GM06990 (cell line): Measurements from ENCODE around the gene ATOH8.

Source experiments
- DNase-seq: peaks from one replicate; pipeline ENCODE4 v3.0.0-alpha.2; 2011; ENCODE audit not compliant: insufficient read length; ENCODE audit errors: extremely low read depth
- H3K27me3 ChIP-seq: replicated peaks from 2 replicates; pipeline ENCODE4 v1.6.0; 2011; ENCODE audit warnings: low read length; ENCODE audit not compliant: control insufficient read depth, insufficient read depth
- H3K36me3 ChIP-seq: 2 replicates; pipeline ENCODE4 v1.5.1; 2011; ENCODE audit warnings: low read length; ENCODE audit not compliant: control insufficient read depth, insufficient read depth
- H3K4me3 ChIP-seq: replicated peaks from 2 replicates; pipeline ENCODE4 v1.5.1; 2011; ENCODE audit warnings: low read depth, mild to moderate bottlenecking, control low read depth, low read length
- TF ChIP-seq, protein P1 (sequence below): IDR thresholded peaks from 2 replicates; pipeline ENCODE4 v1.5.1; 2011; ENCODE audit warnings: low read length, control low read depth, mild to moderate bottlenecking, inconsistent platforms; ENCODE audit not compliant: insufficient read depth, poor library complexity, severe bottlenecking

Gene ATOH8

GRCh38 chr2:85830645-85831044 lies 76.9 kb downstream of the ATOH8 start:
- no peaks in the 10 kb centered on the region for H3K27me3 ChIP-seq
- DNase-seq = no peak
- TF ChIP-seq, protein P1, sequence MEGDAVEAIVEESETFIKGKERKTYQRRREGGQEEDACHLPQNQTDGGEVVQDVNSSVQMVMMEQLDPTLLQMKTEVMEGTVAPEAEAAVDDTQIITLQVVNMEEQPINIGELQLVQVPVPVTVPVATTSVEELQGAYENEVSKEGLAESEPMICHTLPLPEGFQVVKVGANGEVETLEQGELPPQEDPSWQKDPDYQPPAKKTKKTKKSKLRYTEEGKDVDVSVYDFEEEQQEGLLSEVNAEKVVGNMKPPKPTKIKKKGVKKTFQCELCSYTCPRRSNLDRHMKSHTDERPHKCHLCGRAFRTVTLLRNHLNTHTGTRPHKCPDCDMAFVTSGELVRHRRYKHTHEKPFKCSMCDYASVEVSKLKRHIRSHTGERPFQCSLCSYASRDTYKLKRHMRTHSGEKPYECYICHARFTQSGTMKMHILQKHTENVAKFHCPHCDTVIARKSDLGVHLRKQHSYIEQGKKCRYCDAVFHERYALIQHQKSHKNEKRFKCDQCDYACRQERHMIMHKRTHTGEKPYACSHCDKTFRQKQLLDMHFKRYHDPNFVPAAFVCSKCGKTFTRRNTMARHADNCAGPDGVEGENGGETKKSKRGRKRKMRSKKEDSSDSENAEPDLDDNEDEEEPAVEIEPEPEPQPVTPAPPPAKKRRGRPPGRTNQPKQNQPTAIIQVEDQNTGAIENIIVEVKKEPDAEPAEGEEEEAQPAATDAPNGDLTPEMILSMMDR = peak; percentile 38
- H3K4me3 ChIP-seq = no peak overlapping the region
- H3K36me3 ChIP-seq = no peaks in the 10 kb centered on the region

GRCh38 chr2:85831735-85832134 lies 77.9 kb downstream of the ATOH8 start:
- DNase-seq = peak; percentile 30
- Histone ChIP-seq H3K36me3 (no peaks in the 10 kb centered on the region), H3K27me3 (no peaks in the 10 kb centered on the region), H3K4me3 (no peak overlapping the region)
- TF ChIP-seq, protein P1 = no peak

GRCh38 chr2:85834466-85834865 lies 80.7 kb downstream of the ATOH8 start:
- DNase-seq = no peak
- Histone ChIP-seq H3K36me3 (no peaks in the 10 kb centered on the region), H3K27me3 (no peaks in the 10 kb centered on the region), H3K4me3 (no peak overlapping the region)
- TF ChIP-seq, protein P1 = no peak
